ENCODE results near the gene ABCD2.
"Not testable (repeated sequence)": the region's sequence is repeated elsewhere in the genome, so short reads cannot be mapped to it uniquely, and the experiment has no call there.

The ABCD2 gene

DNA sequence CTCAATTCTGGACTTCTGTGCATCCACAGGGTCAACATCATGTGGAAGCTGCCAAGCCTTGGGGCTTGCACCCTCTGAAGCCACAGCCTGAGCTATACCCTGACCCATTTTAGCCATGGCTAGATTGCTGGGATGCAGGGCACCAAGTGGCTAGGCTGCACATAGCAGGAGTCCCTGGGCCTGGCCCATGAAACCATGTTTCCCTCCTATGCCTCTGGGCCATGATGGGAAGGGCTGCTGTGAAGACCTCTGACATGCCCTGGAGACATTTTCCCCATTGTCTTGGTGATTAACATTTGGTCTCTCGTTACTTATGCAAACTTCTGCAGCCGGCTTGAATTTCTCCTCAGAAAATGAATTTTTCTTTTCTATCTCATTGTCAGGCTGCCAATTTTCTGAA is 92.6 kb downstream of the ABCD2 start:
- no peak for DNase-seq

DNA sequence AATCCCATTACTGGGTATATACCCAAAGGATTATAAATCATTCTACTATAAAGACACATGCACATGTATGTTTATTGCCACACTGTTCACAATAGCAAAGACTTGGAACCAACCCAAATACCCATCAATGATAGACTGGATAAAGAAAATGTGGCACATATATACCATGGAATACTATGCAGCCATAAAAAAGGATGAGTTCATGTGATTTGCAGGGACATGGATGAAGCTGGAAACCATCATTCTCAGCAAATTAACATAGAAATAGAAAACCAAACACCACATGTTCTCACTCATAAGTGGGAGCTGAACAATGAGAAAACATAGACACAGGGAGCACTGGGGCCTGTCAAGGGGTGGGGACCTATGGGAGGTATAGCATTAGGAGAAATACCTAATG is 97.4 kb downstream of the ABCD2 start:
- DNase-seq: not testable (repeated sequence)

DNA sequence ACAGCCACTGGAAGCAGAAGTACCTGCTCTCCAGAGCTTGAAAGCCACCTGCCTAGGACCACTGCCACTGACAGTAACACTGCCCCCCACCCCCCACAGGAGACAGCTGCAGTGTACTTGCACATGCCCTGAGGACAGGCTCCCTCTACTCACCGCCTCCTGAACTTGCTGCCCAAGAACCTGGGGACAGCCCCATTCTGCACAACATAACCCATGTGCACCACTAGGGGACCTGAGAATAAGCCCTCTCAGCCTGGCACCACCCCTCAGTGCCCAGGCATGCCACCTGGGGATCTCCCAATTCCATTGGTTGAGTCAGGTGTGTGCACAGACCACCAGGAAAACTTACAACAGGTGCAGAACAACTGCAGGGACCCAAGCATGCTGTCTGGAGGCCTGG is 109.6 kb downstream of the ABCD2 start:
- no peak for DNase-seq

DNA sequence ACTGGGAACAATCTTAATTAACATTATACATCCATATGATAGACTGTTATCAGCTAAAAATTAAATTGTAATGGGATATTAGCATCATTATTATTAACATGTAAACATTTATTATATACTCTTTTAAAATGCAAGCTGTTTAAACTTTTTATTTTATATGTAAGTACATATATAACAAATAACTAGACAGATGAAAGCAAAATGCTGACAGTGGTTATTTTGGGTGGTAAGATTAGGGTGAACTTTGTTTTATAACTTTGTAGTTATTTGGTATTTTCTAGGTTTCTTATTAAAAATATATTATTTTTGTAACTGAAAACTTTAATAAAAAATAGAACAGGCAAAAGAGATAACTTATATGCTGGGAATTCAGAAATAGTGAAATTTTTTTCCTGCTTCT is 114.0 kb downstream of the ABCD2 start:
- no peak for DNase-seq

DNA sequence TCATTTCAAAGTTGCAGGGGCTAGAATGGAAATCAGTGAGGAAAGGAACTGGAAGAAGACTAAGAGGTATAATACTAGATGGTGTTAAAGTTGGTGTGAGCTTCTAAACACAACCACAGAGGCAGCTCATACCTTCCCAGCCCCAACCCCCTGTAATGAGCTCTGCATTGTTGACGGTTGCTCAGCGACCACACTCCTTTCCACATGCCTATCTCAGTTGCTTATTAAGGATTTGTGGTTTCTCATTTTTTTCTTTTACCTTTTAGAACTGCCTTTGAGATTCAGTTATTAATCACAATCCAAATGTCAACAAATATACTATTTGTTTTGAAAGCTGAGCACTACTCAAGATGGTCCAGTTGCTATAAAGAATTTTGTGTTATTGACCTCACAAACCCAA is 114.6 kb downstream of the ABCD2 start:
- no peak for DNase-seq

DNA sequence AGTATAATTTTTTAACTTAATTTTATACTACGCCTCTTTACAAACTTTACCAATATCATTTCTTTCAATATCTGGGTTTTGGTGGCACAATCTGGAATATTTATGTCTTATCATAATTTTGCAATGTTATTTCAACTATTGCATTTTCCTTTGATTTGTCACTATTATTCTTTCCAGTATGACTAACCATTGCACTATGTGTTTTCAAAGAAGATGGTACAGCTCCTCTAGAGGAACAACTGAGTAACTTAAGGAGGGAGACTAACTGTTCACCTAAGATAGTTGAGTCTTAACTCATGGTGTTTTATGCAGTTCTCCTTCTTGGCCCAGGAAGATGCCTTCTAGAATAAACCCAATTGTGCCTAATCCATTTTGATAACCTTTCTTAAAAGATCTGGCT is 116.2 kb downstream of the ABCD2 start:
- no peak for DNase-seq

DNA sequence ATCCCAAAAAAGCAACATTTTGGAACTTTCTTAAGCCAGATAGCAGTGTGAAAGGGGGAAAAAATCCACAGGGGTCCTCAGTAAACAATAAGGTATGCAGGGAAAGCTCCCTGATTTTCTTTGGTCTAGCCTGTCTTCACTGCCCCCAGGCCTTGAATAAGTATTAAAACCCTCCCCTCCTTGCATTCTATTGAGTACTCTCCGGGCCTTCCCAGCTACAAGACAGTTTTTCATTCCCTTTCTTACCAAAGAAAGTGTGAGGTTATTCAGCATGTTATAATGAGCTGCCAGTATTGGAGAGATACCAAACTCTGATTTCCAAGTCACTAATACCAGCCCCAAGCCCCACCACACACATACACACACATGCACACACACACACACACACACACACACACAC is 116.9 kb downstream of the ABCD2 start:
- no peak for DNase-seq

All from suppressor macrophage treated with lipopolysaccharide for 4 hours (primary cell).